Medulla oblongata (tissue), 1 donor: ENCODE data around the gene OXNAD1.

Experiments used
- DNase-seq: peaks from one replicate; pipeline ENCODE4 v3.0.0-alpha.2; 2015; ENCODE audit errors: extremely low spot score

Gene OXNAD1

DNA sequence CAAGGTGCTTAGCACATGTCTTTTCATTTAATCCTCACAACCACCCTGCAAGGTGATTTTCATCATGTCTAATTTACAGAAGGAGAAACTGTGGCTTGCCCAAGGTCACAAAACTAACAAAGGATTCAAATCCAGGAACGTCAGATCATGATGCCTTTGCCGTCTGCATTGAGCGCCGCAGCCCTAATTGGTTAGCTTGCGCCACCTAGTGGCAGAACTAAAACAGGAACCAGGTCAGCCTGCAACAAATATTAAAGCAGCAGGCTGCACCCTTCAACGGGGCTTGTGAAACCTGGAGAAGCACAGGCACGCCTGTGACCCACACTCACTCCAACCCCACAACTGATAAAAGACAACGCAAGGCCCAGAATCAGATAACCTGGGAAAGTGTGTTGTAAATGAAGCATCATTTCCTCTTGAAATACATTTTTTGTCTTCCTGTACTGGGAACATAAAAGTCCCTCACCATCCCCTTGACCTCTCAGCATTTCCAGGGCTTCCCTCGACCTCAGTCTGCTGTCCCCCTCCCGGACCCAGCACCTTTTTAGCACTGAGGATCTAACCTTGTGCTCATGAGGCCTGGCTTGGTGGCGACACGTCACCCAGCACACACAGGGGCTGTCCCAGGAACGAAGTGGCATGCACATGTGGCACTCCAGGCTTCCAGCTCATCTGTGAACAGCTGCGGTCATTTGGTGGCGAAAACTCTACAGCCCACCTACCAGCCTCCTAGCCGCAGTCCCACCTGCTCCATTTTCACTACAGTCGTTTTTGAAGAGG lies 17.5 kb upstream of the OXNAD1 start:
- DNase-seq = peak; percentile 93

DNA sequence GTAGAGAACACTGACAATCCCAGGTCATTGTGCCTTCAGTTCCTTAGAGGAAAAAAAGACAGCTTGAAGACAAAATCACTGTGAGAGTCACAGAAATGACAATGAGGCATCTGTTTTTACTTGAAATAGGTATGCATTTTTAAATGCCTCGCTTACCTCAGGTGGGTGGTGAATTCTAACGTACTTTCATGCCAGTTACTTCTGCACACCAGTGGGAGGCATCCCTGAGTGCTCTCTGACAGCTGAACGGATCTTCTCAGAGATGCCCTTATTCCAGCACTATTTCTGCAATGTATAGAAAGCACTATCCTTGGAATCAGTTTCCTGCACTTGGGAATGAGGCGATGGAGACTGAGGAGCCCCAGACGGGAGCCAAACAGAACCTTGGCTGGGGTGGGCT lies 16.5 kb upstream of the OXNAD1 start:
- no peak for DNase-seq

DNA sequence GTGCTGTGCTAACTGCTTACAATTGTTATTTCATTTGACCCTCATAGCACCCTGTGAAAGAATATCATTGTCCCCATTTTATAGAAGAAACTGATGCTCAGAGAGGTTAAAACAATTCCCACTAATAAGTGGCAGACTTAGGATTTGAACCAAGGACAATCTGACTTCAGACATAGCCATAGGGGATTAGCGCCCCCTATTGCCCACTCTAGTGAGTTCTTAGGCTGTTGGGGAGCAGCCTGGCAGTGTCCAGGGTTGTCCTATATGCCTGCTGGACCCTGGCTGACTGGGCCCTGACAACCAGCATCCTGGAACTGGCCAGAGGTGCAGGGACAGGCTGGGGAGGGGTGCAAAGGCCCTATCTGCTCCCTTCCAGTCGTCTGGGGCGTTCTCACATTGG lies 15.7 kb upstream of the OXNAD1 start:
- no peak for DNase-seq

DNA sequence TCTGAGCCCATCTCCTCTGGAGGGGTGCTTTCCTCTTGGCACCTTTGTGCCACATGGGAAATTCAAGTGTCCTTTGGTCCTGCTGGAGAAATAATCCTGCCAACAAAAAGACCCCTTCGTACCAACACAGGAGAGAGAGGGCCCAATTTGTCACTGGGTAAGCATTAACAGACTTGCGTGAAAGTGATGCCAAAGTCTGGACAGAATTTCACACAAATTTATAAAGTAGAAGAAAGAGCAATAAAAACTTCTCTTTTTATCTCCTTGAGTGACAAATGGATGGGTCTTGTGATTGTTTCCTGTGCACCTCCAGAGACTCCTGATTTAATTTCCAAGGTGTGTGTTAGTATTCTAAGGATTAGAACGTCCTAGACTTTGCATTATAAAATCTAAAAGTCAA lies 15.1 kb upstream of the OXNAD1 start:
- no peak for DNase-seq

GRCh38 chr3:16251316-16252085 lies 13.5 kb upstream of the OXNAD1 start:
- no peak for DNase-seq

GRCh38 chr3:16252243-16252978 lies 12.6 kb upstream of the OXNAD1 start:
- DNase-seq = no peak

- DNase-seq = no peak
Measured at GRCh38 chr3:16252988-16253387, 12.0 kb upstream of the OXNAD1 start.

GRCh38 chr3:16253601-16254000 lies 11.4 kb upstream of the OXNAD1 start:
- DNase-seq = peak; percentile 58

DNA sequence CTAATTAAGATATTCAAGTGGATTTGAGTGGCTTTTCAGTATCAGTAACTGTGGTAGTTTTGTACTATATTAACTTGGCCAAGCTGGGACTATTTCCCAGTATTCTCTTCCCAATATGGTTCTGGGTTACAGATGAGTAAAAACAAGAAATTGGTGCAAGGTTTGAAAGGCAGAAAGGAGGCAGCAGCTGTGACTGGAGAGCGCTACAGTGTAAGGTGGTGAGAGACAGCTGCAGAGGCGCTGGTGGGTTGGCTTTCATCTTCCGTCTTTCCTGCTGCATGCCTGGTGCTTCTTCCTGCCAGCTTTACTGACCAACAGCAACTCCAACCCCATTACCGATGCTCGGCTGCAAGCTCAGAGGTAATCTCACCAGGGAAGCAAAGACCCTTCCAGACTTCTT lies 10.1 kb upstream of the OXNAD1 start:
- DNase-seq = no peak

DNA sequence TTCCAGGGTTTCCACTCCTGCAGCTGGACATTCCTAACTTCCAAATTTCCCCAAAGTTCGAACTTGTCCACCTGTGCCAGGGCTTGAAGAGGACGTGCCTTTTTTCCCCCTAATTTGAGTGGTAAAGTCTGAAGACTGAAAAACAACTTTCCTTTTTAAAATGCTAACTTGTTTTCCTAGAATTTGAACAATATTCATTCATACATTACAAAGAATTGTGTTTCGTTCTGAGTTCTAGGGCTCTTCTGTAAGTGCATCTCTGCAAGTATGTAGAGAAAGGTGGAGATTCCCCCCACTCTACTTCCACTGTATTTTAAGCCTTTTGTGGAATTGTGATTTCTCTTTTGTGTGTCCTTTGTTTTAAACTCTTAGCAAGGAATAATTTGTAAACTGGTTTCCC lies 9.7 kb upstream of the OXNAD1 start:
- DNase-seq = no peak

DNA sequence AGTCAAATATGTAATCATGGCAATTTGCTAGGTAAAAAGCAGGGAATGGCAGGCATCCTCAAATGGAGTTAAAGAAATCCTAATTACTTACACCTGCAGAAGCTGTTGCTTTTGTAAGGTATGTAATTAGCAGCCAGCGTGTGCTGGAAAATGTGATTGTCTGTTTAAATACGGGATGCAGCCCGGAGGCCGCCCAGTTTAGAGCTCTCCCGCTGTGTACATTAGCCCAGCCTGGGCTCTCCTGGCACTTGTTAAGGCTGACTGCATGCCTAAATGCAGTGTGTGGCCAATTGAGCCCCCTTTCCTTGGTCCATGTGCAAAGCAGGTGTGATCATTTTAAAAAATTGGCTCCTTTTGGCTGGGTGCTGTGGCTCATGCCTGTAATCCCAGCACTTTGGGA lies 9.3 kb upstream of the OXNAD1 start:
- DNase-seq = no peak

GRCh38 chr3:16257309-16257708 lies 7.7 kb upstream of the OXNAD1 start:
- no peak for DNase-seq

DNA sequence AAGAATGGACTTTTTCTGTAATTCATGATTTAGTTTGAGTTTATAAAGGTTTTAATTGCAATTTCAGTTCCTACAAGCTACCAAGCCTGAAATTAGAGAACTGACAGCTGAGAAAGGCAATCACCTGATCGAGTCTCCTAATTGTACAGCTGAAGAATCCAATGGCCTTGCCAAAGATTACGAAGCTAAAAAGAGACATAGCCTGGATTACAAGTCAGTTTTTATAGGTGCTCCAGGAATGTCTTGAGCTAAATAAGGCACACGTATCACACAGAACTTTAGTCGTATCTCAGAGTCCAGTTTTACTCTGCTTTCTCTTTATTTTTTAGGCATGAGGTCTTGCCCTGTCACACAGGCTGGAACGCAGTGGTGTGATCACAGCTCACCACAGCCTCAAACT lies 6.8 kb upstream of the OXNAD1 start:
- DNase-seq = no peak

GRCh38 chr3:16258866-16259265 lies 6.1 kb upstream of the OXNAD1 start:
- no peak for DNase-seq

- DNase-seq = no peak
Measured at GRCh38 chr3:16260046-16260445, 5.0 kb upstream of the OXNAD1 start.

DNA sequence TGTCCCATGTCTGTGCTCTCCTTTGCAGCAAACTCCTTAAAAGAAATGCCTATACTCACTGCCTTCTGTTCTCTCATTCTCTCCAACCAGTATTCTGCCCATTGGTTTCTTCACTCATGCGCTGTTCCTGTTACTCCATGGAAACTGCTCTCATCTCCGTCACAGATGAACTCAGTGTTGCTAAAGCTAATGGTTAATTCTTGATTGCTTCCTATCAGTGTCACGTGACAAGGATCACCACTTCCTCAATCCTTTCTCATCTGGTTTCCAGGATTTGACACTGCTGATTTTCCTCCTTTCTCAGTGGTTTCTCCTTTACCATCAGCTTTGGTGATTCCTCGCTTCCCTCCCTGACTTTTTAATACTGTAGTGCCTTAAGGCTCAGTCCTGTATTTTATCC lies 2.8 kb upstream of the OXNAD1 start:
- no peak for DNase-seq

- DNase-seq = no peak
Measured at GRCh38 chr3:16264174-16264707, 771 bp upstream of the OXNAD1 start.

DNA sequence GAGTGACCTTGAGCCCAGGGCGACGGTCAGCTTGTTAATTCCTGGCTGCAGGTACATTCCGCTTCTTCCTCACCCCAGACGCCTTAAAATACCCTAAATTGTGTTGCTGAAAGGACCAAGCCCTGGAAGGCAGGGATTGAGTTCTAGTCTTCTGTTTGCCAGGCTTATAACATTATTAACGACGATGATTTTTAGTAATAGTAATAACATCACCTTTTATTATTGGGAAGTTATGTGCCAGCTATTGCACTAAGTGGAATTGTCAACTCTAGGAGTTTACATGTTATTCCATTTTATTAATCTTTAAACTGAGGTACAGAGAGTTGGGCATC lies 409 bp downstream of the OXNAD1 start:
- no peak for DNase-seq

GRCh38 chr3:16266714-16267113 lies 1.7 kb downstream of the OXNAD1 start:
- DNase-seq = no peak

- DNase-seq = no peak
Measured at GRCh38 chr3:16270855-16271254, 5.8 kb downstream of the OXNAD1 start.

DNA sequence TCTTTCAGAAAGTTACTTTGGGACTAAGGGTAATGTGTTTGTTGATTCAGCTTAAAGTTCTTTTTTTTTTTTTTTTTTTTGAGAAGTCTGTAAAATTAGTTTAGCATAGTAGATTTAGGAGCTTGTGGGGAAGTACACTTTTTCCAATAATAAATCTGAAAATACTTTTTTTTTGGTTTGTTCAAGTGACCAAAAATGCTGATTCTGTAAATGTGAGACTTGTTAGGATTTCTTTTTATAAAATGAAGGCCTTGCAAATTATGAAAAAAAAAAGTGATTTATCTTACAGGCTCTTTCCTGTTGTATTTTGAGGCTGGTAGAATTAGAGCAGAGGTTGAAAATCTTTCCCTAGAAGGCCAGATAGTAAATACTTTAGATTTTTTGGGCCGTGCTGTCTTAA lies 7.6 kb downstream of the OXNAD1 start:
- DNase-seq = no peak

DNA sequence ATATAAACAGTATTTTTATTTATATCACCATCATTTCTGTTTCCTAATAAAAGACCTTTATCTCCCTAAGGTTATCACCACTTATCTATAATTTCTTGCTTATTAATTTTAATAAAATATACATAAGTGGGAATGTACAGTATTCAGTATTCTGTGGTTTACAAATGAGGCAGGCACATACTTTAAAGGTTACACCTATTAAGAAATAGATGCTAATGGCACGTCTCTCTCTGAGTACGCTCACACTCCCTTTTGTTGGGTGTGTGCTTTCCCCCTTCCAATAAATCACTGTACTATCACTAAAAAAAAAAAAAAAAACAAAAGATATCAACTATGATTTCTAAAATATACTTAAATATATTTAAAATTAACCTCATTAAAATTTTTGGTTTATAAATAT lies 8.9 kb downstream of the OXNAD1 start:
- no peak for DNase-seq

- DNase-seq = no peak
Measured at GRCh38 chr3:16277471-16277870, 12.5 kb downstream of the OXNAD1 start.
